ENCODE measurements around the gene CCDC34.

DNA sequence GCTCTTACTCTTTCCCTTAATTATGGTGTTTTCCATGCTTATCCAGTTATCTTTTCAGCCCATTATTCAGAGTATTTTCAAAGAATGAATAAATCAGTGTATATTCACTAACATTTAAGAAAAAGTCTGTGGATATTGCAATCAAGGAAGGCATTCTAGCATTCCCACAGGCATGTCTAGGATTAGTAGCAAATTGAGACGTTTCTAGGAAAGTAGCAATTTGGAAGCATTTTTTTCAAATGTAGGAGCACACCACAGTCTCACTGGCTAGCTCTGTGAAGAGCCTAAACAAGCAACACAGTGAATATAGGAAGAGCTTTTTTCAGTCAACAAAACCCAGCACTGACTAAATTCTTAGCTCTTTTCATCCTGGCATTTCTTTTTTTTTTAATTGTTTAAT lies 65.4 kb downstream of the CCDC34 start:
- TF ChIP-seq, protein P1, sequence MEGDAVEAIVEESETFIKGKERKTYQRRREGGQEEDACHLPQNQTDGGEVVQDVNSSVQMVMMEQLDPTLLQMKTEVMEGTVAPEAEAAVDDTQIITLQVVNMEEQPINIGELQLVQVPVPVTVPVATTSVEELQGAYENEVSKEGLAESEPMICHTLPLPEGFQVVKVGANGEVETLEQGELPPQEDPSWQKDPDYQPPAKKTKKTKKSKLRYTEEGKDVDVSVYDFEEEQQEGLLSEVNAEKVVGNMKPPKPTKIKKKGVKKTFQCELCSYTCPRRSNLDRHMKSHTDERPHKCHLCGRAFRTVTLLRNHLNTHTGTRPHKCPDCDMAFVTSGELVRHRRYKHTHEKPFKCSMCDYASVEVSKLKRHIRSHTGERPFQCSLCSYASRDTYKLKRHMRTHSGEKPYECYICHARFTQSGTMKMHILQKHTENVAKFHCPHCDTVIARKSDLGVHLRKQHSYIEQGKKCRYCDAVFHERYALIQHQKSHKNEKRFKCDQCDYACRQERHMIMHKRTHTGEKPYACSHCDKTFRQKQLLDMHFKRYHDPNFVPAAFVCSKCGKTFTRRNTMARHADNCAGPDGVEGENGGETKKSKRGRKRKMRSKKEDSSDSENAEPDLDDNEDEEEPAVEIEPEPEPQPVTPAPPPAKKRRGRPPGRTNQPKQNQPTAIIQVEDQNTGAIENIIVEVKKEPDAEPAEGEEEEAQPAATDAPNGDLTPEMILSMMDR (IDR thresholded peaks at IDR 0.05): no peak
- TF ChIP-seq POLR2AphosphoS5 (IDR thresholded peaks at IDR 0.05) (no peak), POLR2A (IDR thresholded peaks at IDR 0.05) (no peak)
